ENCODE results near the gene PRR15. TPM values are rescaled to one million over a fixed set of nuclear protein-coding genes. Genes with fewer than 3 reads are reported as not detected.

Gene PRR15
- polyA plus RNA-seq, 1 donor from 2014 or later: not detected

DNA sequence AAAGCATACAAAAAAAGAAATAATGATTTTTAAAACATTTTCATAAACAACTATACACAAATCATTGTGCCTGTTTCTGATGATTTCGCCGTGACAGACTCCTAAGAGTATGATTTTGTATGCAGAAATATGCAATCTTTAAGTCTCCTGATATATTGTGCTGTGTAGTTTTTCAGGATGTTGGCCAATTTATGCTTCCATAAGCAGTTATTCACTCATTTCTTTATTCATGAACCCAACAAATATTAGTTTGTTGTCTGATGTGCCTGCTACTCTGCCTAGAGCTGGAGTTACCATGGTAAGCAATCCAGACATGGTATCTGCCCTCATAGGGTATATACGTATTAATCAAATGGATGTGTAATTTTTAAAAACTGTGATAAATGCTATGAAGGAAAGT, 40.4 kb downstream of the PRR15 start:
- H3K27ac ChIP-seq (ENCODE audit: low read length): no peak overlapping the region
- no peaks in the 10 kb centered on the region for H3K79me2 ChIP-seq (replicated peaks; ENCODE audit: insufficient read depth, low read length)
- no peaks in the 10 kb centered on the region for H3K36me3 ChIP-seq (ENCODE audit: insufficient read depth, low read length)
- H3K27me3 ChIP-seq (ENCODE audit: insufficient read depth, low read depth, low read length): no peaks in the 10 kb centered on the region
- no peaks in the 10 kb centered on the region for H4K20me1 ChIP-seq (ENCODE audit: insufficient read depth)
- H3K4me3 ChIP-seq (ENCODE audit: low read length): no peak overlapping the region
- no peak overlapping the region for H3K9ac ChIP-seq (ENCODE audit: low read length)
- no peaks in the 10 kb centered on the region for H3F3A ChIP-seq (ENCODE audit: insufficient read depth, low read length, poor library complexity, severe bottlenecking)
- no peaks in the 10 kb centered on the region for H3K9me2 ChIP-seq (ENCODE audit: insufficient read depth, low read length)
- no peak overlapping the region for H2AFZ ChIP-seq (ENCODE audit: low read depth, low read length)
- TF ChIP-seq, protein P1, sequence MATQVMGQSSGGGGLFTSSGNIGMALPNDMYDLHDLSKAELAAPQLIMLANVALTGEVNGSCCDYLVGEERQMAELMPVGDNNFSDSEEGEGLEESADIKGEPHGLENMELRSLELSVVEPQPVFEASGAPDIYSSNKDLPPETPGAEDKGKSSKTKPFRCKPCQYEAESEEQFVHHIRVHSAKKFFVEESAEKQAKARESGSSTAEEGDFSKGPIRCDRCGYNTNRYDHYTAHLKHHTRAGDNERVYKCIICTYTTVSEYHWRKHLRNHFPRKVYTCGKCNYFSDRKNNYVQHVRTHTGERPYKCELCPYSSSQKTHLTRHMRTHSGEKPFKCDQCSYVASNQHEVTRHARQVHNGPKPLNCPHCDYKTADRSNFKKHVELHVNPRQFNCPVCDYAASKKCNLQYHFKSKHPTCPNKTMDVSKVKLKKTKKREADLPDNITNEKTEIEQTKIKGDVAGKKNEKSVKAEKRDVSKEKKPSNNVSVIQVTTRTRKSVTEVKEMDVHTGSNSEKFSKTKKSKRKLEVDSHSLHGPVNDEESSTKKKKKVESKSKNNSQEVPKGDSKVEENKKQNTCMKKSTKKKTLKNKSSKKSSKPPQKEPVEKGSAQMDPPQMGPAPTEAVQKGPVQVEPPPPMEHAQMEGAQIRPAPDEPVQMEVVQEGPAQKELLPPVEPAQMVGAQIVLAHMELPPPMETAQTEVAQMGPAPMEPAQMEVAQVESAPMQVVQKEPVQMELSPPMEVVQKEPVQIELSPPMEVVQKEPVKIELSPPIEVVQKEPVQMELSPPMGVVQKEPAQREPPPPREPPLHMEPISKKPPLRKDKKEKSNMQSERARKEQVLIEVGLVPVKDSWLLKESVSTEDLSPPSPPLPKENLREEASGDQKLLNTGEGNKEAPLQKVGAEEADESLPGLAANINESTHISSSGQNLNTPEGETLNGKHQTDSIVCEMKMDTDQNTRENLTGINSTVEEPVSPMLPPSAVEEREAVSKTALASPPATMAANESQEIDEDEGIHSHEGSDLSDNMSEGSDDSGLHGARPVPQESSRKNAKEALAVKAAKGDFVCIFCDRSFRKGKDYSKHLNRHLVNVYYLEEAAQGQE (IDR thresholded peaks at IDR 0.05; ENCODE audit: borderline replicate concordance): no peak
- TF ChIP-seq RAD21 (conservative IDR thresholded peaks at IDR 0.05): no peak
- no peak for TF ChIP-seq POLR2AphosphoS5 (IDR thresholded peaks at IDR 0.05)
- no peak for TF ChIP-seq TAF1 (IDR thresholded peaks at IDR 0.05; ENCODE audit: low read depth)
- TF ChIP-seq EP300 (conservative IDR thresholded peaks at IDR 0.05; ENCODE audit: poor library complexity, severe bottlenecking): no peak
- TF ChIP-seq CTCF (IDR thresholded peaks at IDR 0.05; ENCODE audit: poor library complexity, severe bottlenecking): no peak
- no peak overlapping the region for H3K4me2 ChIP-seq (ENCODE audit: low read length)
- H3K9me3 ChIP-seq (ENCODE audit: low read length): no peaks in the 10 kb centered on the region

- no peak overlapping the region for H3K4me2 ChIP-seq (ENCODE audit: low read length)
These were observed 41.1 kb downstream of the PRR15 start for GRCh38 chr7:29604702-29605101.

More at GRCh38 chr7:29604702-29605101, 41.1 kb downstream of the PRR15 start:
- H3K9ac ChIP-seq (ENCODE audit: low read length): no peak overlapping the region
- no peak overlapping the region for H3K27ac ChIP-seq (ENCODE audit: low read length)
- H2AFZ ChIP-seq (ENCODE audit: low read depth, low read length): no peak overlapping the region
- H3K9me3 ChIP-seq (ENCODE audit: low read length): no peaks in the 10 kb centered on the region
- H3K4me3 ChIP-seq (ENCODE audit: low read length): no peak overlapping the region
- TF ChIP-seq CTCF (IDR thresholded peaks at IDR 0.05; ENCODE audit: poor library complexity, severe bottlenecking) (no peak), SMC3 (conservative IDR thresholded peaks at IDR 0.05; ENCODE audit: poor library complexity) (no peak), RAD21 (conservative IDR thresholded peaks at IDR 0.05) (no peak), POLR2AphosphoS5 (IDR thresholded peaks at IDR 0.05) (no peak), EP300 (conservative IDR thresholded peaks at IDR 0.05; ENCODE audit: poor library complexity, severe bottlenecking) (no peak), TAF1 (IDR thresholded peaks at IDR 0.05; ENCODE audit: low read depth) (no peak), EZH2 (IDR thresholded peaks at IDR 0.05; ENCODE audit: borderline replicate concordance, insufficient read depth, low read length, poor library complexity, severe bottlenecking) (no peak), MXI1 (conservative IDR thresholded peaks at IDR 0.05; ENCODE audit: poor library complexity, severe bottlenecking) (no peak)
- TF ChIP-seq, protein P1 (IDR thresholded peaks at IDR 0.05; ENCODE audit: borderline replicate concordance): no peak
- no peaks in the 10 kb centered on the region for H3K36me3 ChIP-seq (ENCODE audit: insufficient read depth, low read length)
- no peaks in the 10 kb centered on the region for H3F3A ChIP-seq (ENCODE audit: insufficient read depth, low read length, poor library complexity, severe bottlenecking)
- H3K79me2 ChIP-seq (replicated peaks; ENCODE audit: insufficient read depth, low read length): no peaks in the 10 kb centered on the region
- no peaks in the 10 kb centered on the region for H3K9me2 ChIP-seq (ENCODE audit: insufficient read depth, low read length)
- H4K20me1 ChIP-seq (ENCODE audit: insufficient read depth): no peaks in the 10 kb centered on the region
- no peaks in the 10 kb centered on the region for H3K27me3 ChIP-seq (ENCODE audit: insufficient read depth, low read depth, low read length)

Data from neural cell (in vitro differentiated cells).